GM12874 (cell line): ENCODE results near the gene FFAR2.

ENCODE experiments used
- CTCF ChIP-seq: IDR thresholded peaks from 2 replicates; pipeline ENCODE4 v1.5.1; 2011; ENCODE audit warnings: low read depth, mild to moderate bottlenecking, control low read depth, low read length, moderate library complexity; ENCODE audit not compliant: insufficient read depth

FFAR2 gene

GRCh38 chr19:35404879-35405622 is 43.0 kb upstream of the FFAR2 start:
- no peak for TF ChIP-seq CTCF

GRCh38 chr19:35407619-35408018 is 40.4 kb upstream of the FFAR2 start:
- no peak for TF ChIP-seq CTCF

- no peak for TF ChIP-seq CTCF
Measured at GRCh38 chr19:35408284-35409171, 39.5 kb upstream of the FFAR2 start.

- TF ChIP-seq CTCF, result no peak
Measured at GRCh38 chr19:35409191-35409590, 38.9 kb upstream of the FFAR2 start.

GRCh38 chr19:35410487-35410886 is 37.6 kb upstream of the FFAR2 start:
- TF ChIP-seq CTCF, result no peak

- no peak for TF ChIP-seq CTCF
Measured at GRCh38 chr19:35414442-35414841, 33.6 kb upstream of the FFAR2 start.

GRCh38 chr19:35416331-35416730 is 31.7 kb upstream of the FFAR2 start:
- TF ChIP-seq CTCF, result no peak
